ENCODE results near the gene FOXP4. TPM values are rescaled to one million over a fixed set of nuclear protein-coding genes. Genes with fewer than 3 reads are reported as not detected.

FOXP4 gene
- total RNA-seq, 1 experiment from 2014 or later: 1.2 TPM

Small RNA genes lying within 50 kb of the gene (small RNA-seq; reads per million reads assigned to genes)
- gene MIR4641: 0 reads per million in 2 experiments

Other genes with a start within 250 kb of the FOXP4 start
- gene NCR2, start 210.8 kb upstream of the FOXP4 start, total RNA-seq (2014; rRNA removed; shearing (Covaris generic)): not detected in 2 replicates
- 0.21 TPM in 2 replicates for gene MDFI, start 92.1 kb downstream of the FOXP4 start, total RNA-seq (2014; rRNA removed; shearing (Covaris generic))
- gene TFEB, start 189.2 kb downstream of the FOXP4 start, total RNA-seq (2014; rRNA removed; shearing (Covaris generic)): 1.9 and 3.7 TPM in 2 replicates
- gene PGC, start 201.0 kb downstream of the FOXP4 start, total RNA-seq (2014; rRNA removed; shearing (Covaris generic)): not detected in 2 replicates
- gene FRS3, start 233.5 kb downstream of the FOXP4 start, total RNA-seq (2014; rRNA removed; shearing (Covaris generic)): 0.61 and 2.2 TPM in 2 replicates
- gene PRICKLE4, start 234.4 kb downstream of the FOXP4 start, total RNA-seq (2014; rRNA removed; shearing (Covaris generic)): not detected in 2 replicates
- gene TOMM6, start 241.3 kb downstream of the FOXP4 start, total RNA-seq (2014; rRNA removed; shearing (Covaris generic)): 164 and 236 TPM in 2 replicates

Measured in SK-MEL-5 (cell line).